ENCODE results near the gene TMX2. TPM values are rescaled to one million over a fixed set of nuclear protein-coding genes. Genes with fewer than 3 reads are reported as not detected.

TMX2 gene
- total RNA-seq, 1 experiment from 2014 or later, result 93.9 TPM

- BruUV-seq (replicated peaks), result no TSS peak
- ChIA-PET CTCF (no interaction called here), POLR2A (no interaction called here), RAD21 (ENCODE audit: low non-redundant PET in 1 of 2, low total read pairs in 2 of 2, uncharacterized antibody in 2 of 2, unreplicated experiment in 2 of 2) (no interaction called here)
- H3K79me2 ChIP-seq (ENCODE audit: insufficient read depth, low read length), result peaks cover 100% of the 10 kb centered on the region
- H3K9me2 ChIP-seq (ENCODE audit: insufficient read depth), result no peaks in the 10 kb centered on the region
- H4K20me1 ChIP-seq (ENCODE audit: insufficient read depth), result no peaks in the 10 kb centered on the region
- no peak overlapping the region for H3K9ac ChIP-seq (ENCODE audit: low read length)
- H3K36me3 ChIP-seq (ENCODE audit: control insufficient read depth in 1 of 2, insufficient read depth in 2 of 2, low read length in 2 of 2), result no peaks in the 10 kb centered on the region
- H3K4me3 ChIP-seq (replicated peaks in 1 of 2; ENCODE audit: low read depth in 1 of 2, low read length in 2 of 2), result no peak overlapping the region
- DNase-seq (ENCODE audit: low read depth, low spot score), result no peak
- H3K27me3 ChIP-seq (ENCODE audit: insufficient read depth, low read length), result no peaks in the 10 kb centered on the region
- H3K4me1 ChIP-seq (ENCODE audit: control insufficient read depth in 1 of 2, insufficient read depth in 2 of 2, low read length in 2 of 2), result peaks cover 76 to 100% of the 10 kb centered on the region in 2 experiments
- H2AFZ ChIP-seq (ENCODE audit: low read depth, low read length, poor library complexity, severe bottlenecking), result no peak overlapping the region
- intact Hi-C loops (cut with micrococcal nuclease), result no loop called here
- H3K9me3 ChIP-seq (ENCODE audit: control insufficient read depth in 1 of 2, insufficient read depth in 1 of 2, low read depth in 1 of 2, low read length in 2 of 2), result no peaks in the 10 kb centered on the region
- no peak overlapping the region for H3K27ac ChIP-seq (ENCODE audit: low read depth, low read length)
- TF ChIP-seq EZH2 (IDR thresholded peaks at IDR 0.05) (no peak), EZH2phosphoT487 (IDR thresholded peaks at IDR 0.05; ENCODE audit: borderline replicate concordance) (no peak), CBX3 (IDR thresholded peaks at IDR 0.05; ENCODE audit: low read depth) (no peak), EGR1 (IDR thresholded peaks at IDR 0.05; ENCODE audit: low read depth) (no peak), MAX (IDR thresholded peaks at IDR 0.05) (no peak), ZNF274 (IDR thresholded peaks at IDR 0.05; ENCODE audit: low read depth, low read length) (no peak), SIN3A (IDR thresholded peaks at IDR 0.05; ENCODE audit: low read depth) (no peak)
- TF ChIP-seq, protein P1, sequence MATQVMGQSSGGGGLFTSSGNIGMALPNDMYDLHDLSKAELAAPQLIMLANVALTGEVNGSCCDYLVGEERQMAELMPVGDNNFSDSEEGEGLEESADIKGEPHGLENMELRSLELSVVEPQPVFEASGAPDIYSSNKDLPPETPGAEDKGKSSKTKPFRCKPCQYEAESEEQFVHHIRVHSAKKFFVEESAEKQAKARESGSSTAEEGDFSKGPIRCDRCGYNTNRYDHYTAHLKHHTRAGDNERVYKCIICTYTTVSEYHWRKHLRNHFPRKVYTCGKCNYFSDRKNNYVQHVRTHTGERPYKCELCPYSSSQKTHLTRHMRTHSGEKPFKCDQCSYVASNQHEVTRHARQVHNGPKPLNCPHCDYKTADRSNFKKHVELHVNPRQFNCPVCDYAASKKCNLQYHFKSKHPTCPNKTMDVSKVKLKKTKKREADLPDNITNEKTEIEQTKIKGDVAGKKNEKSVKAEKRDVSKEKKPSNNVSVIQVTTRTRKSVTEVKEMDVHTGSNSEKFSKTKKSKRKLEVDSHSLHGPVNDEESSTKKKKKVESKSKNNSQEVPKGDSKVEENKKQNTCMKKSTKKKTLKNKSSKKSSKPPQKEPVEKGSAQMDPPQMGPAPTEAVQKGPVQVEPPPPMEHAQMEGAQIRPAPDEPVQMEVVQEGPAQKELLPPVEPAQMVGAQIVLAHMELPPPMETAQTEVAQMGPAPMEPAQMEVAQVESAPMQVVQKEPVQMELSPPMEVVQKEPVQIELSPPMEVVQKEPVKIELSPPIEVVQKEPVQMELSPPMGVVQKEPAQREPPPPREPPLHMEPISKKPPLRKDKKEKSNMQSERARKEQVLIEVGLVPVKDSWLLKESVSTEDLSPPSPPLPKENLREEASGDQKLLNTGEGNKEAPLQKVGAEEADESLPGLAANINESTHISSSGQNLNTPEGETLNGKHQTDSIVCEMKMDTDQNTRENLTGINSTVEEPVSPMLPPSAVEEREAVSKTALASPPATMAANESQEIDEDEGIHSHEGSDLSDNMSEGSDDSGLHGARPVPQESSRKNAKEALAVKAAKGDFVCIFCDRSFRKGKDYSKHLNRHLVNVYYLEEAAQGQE (IDR thresholded peaks at IDR 0.05; ENCODE audit: low read depth), result no peak
- TF ChIP-seq, protein P2, sequence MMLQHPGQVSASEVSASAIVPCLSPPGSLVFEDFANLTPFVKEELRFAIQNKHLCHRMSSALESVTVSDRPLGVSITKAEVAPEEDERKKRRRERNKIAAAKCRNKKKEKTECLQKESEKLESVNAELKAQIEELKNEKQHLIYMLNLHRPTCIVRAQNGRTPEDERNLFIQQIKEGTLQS (IDR thresholded peaks at IDR 0.05), result no peak
- 0 out of 2 replicates have a peak overlapping the region, but pooled peaks have one; percentile 6 for H3K4me2 ChIP-seq (ENCODE audit: low read length)
- no peak for ATAC-seq
These were observed 74.7 kb downstream of the TMX2 start for GRCh38 chr11:57787006-57787604.
